GM19238 (cell line): ENCODE data around the gene PIAS1.

Experiments used
- DNase-seq: peaks from one replicate; pipeline ENCODE4 v3.0.0; 2011; ENCODE audit warnings: low spot score; ENCODE audit not compliant: insufficient read length

Gene PIAS1

GRCh38 chr15:68062946-68063465, 8.9 kb downstream of the PIAS1 start:
- no peak for DNase-seq

GRCh38 chr15:68063606-68064005, 9.5 kb downstream of the PIAS1 start:
- DNase-seq = no peak

- no peak for DNase-seq
Measured at GRCh38 chr15:68073576-68074288, 19.6 kb downstream of the PIAS1 start.

- no peak for DNase-seq
Measured at GRCh38 chr15:68075764-68076385, 21.8 kb downstream of the PIAS1 start.

- no peak for DNase-seq
Measured at GRCh38 chr15:68078365-68078764, 24.2 kb downstream of the PIAS1 start.

GRCh38 chr15:68080334-68080733, 26.2 kb downstream of the PIAS1 start:
- DNase-seq = no peak

- no peak for DNase-seq
Measured at GRCh38 chr15:68080783-68081182, 26.7 kb downstream of the PIAS1 start.

- no peak for DNase-seq
Measured at GRCh38 chr15:68081869-68082505, 27.9 kb downstream of the PIAS1 start.

- no peak for DNase-seq
Measured at GRCh38 chr15:68082735-68083134, 28.6 kb downstream of the PIAS1 start.

- DNase-seq = no peak
Measured at GRCh38 chr15:68083463-68083862, 29.3 kb downstream of the PIAS1 start.

GRCh38 chr15:68085052-68085451, 30.9 kb downstream of the PIAS1 start:
- DNase-seq = no peak

- DNase-seq = no peak
Measured at GRCh38 chr15:68091743-68092142, 37.6 kb downstream of the PIAS1 start.

- no peak for DNase-seq
Measured at GRCh38 chr15:68096099-68096498, 42.0 kb downstream of the PIAS1 start.

- no peak for DNase-seq
Measured at GRCh38 chr15:68097029-68097428, 42.9 kb downstream of the PIAS1 start.

GRCh38 chr15:68098465-68098864, 44.4 kb downstream of the PIAS1 start:
- no peak for DNase-seq

- DNase-seq = no peak
Measured at GRCh38 chr15:68100194-68100593, 46.1 kb downstream of the PIAS1 start.

GRCh38 chr15:68103603-68104002, 49.5 kb downstream of the PIAS1 start:
- no peak for DNase-seq

GRCh38 chr15:68106656-68107055, 52.5 kb downstream of the PIAS1 start:
- no peak for DNase-seq

GRCh38 chr15:68107142-68107541, 53.0 kb downstream of the PIAS1 start:
- no peak for DNase-seq

GRCh38 chr15:68112706-68113105, 58.6 kb downstream of the PIAS1 start:
- no peak for DNase-seq

GRCh38 chr15:68113273-68113672, 59.2 kb downstream of the PIAS1 start:
- DNase-seq = no peak

GRCh38 chr15:68113751-68114150, 59.6 kb downstream of the PIAS1 start:
- no peak for DNase-seq
